H1 (cell line): ENCODE data around the gene ADK.

Experiments used
- CTCF ChIP-seq, 3 experiments: IDR thresholded peaks; 1 replicate in 2 of 3; 2 replicates in 1 of 3; pipeline versions ENCODE4 v1.5.1 to v1.6.1; 2011; ENCODE audit warnings: low read length in 3 of 3, mild to moderate bottlenecking in 3 of 3, inconsistent platforms in 2 of 3, low read depth in 1 of 3, moderate library complexity in 1 of 3; ENCODE audit not compliant: insufficient read depth in 1 of 3; ENCODE audit errors: control extremely low read depth in 1 of 3
- GTF2F1 ChIP-seq: IDR thresholded peaks from 2 replicates; pipeline ENCODE4 v1.6.1; 2012; ENCODE audit warnings: low read depth, low read length, improper control_type of control experiment, borderline replicate concordance
- HDAC2 ChIP-seq, 2 experiments: fragments of 300-600 bp in 1 of 2; sonication (generic) in 1 of 2; IDR thresholded peaks; 2 replicates each; pipeline ENCODE4 v1.6.1; 2011 to 2012; ENCODE audit warnings: low read depth in 2 of 2, low read length in 2 of 2, mild to moderate bottlenecking in 2 of 2, moderate library complexity in 2 of 2, borderline replicate concordance in 1 of 2, inconsistent platforms in 1 of 2
- POLR2A ChIP-seq, 2 experiments: IDR thresholded peaks; 1 replicate in 1 of 2; 2 replicates in 1 of 2; pipeline ENCODE4 v1.6.1; 2011; ENCODE audit warnings: low read depth in 2 of 2, low read length in 2 of 2, mild to moderate bottlenecking in 2 of 2; ENCODE audit errors: control extremely low read depth in 1 of 2
- POLR2AphosphoS5 ChIP-seq: IDR thresholded peaks from 2 replicates; pipeline ENCODE4 v1.6.1; 2011; ENCODE audit warnings: low read depth, low read length
- SIN3A ChIP-seq, 2 experiments: IDR thresholded peaks in 1 of 2; conservative IDR thresholded peaks in 1 of 2; 2 replicates each; pipeline ENCODE4 v1.6.1; 2011 to 2012; ENCODE audit warnings: low read length in 2 of 2, improper control_type of control experiment in 1 of 2, low read depth in 1 of 2, mild to moderate bottlenecking in 1 of 2
- SP1 ChIP-seq: IDR thresholded peaks from 2 replicates; pipeline ENCODE4 v1.6.1; 2011; ENCODE audit warnings: low read depth, low read length
- TAF1 ChIP-seq: IDR thresholded peaks from 2 replicates; pipeline ENCODE4 v1.6.1; 2011; ENCODE audit warnings: mild to moderate bottlenecking, low read depth, low read length
- TCF12 ChIP-seq: IDR thresholded peaks from 2 replicates; pipeline ENCODE4 v1.6.1; 2011; ENCODE audit warnings: low read depth, mild to moderate bottlenecking, low read length

GRCh38 chr10:74332398-74332797, 181.4 kb downstream of the ADK start:
- no peak for TF ChIP-seq CTCF (IDR thresholded peaks at IDR 0.05; ENCODE audit: control extremely low read depth in 1 of 3, insufficient read depth in 1 of 3, low read depth in 1 of 3, low read length in 3 of 3)
- no peak for TF ChIP-seq SIN3A (conservative IDR thresholded peaks at IDR 0.05 in 1 of 2, IDR thresholded peaks at IDR 0.05 in 1 of 2; ENCODE audit: low read depth in 1 of 2, low read length in 2 of 2)
- no peak for TF ChIP-seq POLR2A (IDR thresholded peaks at IDR 0.05; ENCODE audit: control extremely low read depth in 1 of 2, low read depth in 2 of 2, low read length in 2 of 2)
- TF ChIP-seq TCF12, result no peak
- TF ChIP-seq POLR2AphosphoS5, result no peak
- no peak for TF ChIP-seq GTF2F1
- TF ChIP-seq HDAC2 (IDR thresholded peaks at IDR 0.05; ENCODE audit: borderline replicate concordance in 1 of 2, low read depth in 2 of 2, low read length in 2 of 2), result no peak
- no peak for TF ChIP-seq TAF1
- TF ChIP-seq SP1, result no peak
